ENCODE results near the gene CADPS2. TPM values are rescaled to one million over a fixed set of nuclear protein-coding genes. Genes with fewer than 3 reads are reported as not detected.

Gene CADPS2
- polyA plus RNA-seq, 3 donors: not detected

GRCh38 chr7:122379491-122379890, 506.8 kb downstream of the CADPS2 start:
- no peak overlapping the region for H3K4me2 ChIP-seq (replicated peaks; ENCODE audit: extremely low read depth, low read length, poor library complexity, severe bottlenecking)
- no peaks in the 10 kb centered on the region for H3K36me3 Mint-ChIP-seq
- no peaks in the 10 kb centered on the region for H3K9me3 ChIP-seq (replicated peaks in 1 of 2; ENCODE audit: control insufficient read depth in 1 of 2, insufficient read depth in 1 of 2, low read length in 2 of 2)
- H3K4me3 Mint-ChIP-seq: no peak overlapping the region
- H3K27me3 ChIP-seq (ENCODE audit: control insufficient read depth in 2 of 2, insufficient read depth in 2 of 2, low read length in 2 of 2): no peaks in the 10 kb centered on the region
- no peak overlapping the region for H3K9ac ChIP-seq (ENCODE audit: insufficient read depth, low read length, poor library complexity, severe bottlenecking)
- H3K27ac Mint-ChIP-seq: no peak overlapping the region
- H3K4me1 Mint-ChIP-seq: no peaks in the 10 kb centered on the region
- no peaks in the 10 kb centered on the region for H3K27me3 Mint-ChIP-seq (ENCODE audit: low read depth in 3 of 3)
- H3K4me1 ChIP-seq (ENCODE audit: control insufficient read depth in 1 of 2, insufficient read depth in 2 of 2, low read length in 2 of 2): no peaks in the 10 kb centered on the region
- H3K4me3 ChIP-seq (replicated peaks in 1 of 3; ENCODE audit: low read depth in 2 of 3, low read length in 3 of 3): no peak overlapping the region
- intact Hi-C loops (cut with micrococcal nuclease): no loop called here
- H4K20me1 ChIP-seq (ENCODE audit: insufficient read depth, low read length): no peaks in the 10 kb centered on the region
- no peak for DNase-seq
- peaks cover 0 to 5% (median 0%) of the 10 kb centered on the region in 7 donors for H3K9me3 Mint-ChIP-seq
- H3K36me3 ChIP-seq (replicated peaks in 1 of 2; ENCODE audit: control insufficient read depth in 1 of 2, insufficient read depth in 2 of 2, low read length in 2 of 2): no peaks in the 10 kb centered on the region
- H3K27ac ChIP-seq (ENCODE audit: low read depth in 1 of 2, low read length in 2 of 2): no peak overlapping the region
- H2AFZ ChIP-seq (ENCODE audit: insufficient read depth, low read depth, low read length, poor library complexity, severe bottlenecking): no peak overlapping the region
- H3K79me2 ChIP-seq (ENCODE audit: insufficient read depth, low read length): no peaks in the 10 kb centered on the region
- TF ChIP-seq CTCF (IDR thresholded peaks at IDR 0.05): no peak

GRCh38 chr7:122369756-122370155, 516.5 kb downstream of the CADPS2 start:
- H3K9me3 ChIP-seq (replicated peaks in 1 of 2; ENCODE audit: control insufficient read depth in 1 of 2, insufficient read depth in 1 of 2, low read length in 2 of 2): no peaks in the 10 kb centered on the region

More at GRCh38 chr7:122369756-122370155, 516.5 kb downstream of the CADPS2 start:
- Mint-ChIP-seq H3K36me3 (no peaks in the 10 kb centered on the region), H3K4me3 (no peak overlapping the region), H3K27ac (no peak overlapping the region), H3K4me1 (no peaks in the 10 kb centered on the region), H3K9me3 (peaks cover 0 to 5% (median 0%) of the 10 kb centered on the region in 7 donors), H3K27me3 (ENCODE audit: low read depth in 3 of 3) (peaks cover 0 to 2% (median 0%) of the 10 kb centered on the region in 3 donors)
- H3K4me2 ChIP-seq (replicated peaks; ENCODE audit: extremely low read depth, low read length, poor library complexity, severe bottlenecking): no peak overlapping the region
- no peak for TF ChIP-seq CTCF (IDR thresholded peaks at IDR 0.05)
- no peak overlapping the region for H3K4me3 ChIP-seq (replicated peaks in 1 of 3; ENCODE audit: low read depth in 2 of 3, low read length in 3 of 3)
- no peaks in the 10 kb centered on the region for H3K79me2 ChIP-seq (ENCODE audit: insufficient read depth, low read length)
- no peak for DNase-seq
- no peak overlapping the region for H3K9ac ChIP-seq (ENCODE audit: insufficient read depth, low read length, poor library complexity, severe bottlenecking)
- H3K27ac ChIP-seq (ENCODE audit: low read depth in 1 of 2, low read length in 2 of 2): no peak overlapping the region
- no peak overlapping the region for H2AFZ ChIP-seq (ENCODE audit: insufficient read depth, low read depth, low read length, poor library complexity, severe bottlenecking)
- no peaks in the 10 kb centered on the region for H3K36me3 ChIP-seq (replicated peaks in 1 of 2; ENCODE audit: control insufficient read depth in 1 of 2, insufficient read depth in 2 of 2, low read length in 2 of 2)
- intact Hi-C loops (cut with micrococcal nuclease): no loop called here
- no peaks in the 10 kb centered on the region for H3K4me1 ChIP-seq (ENCODE audit: control insufficient read depth in 1 of 2, insufficient read depth in 2 of 2, low read length in 2 of 2)
- H4K20me1 ChIP-seq (ENCODE audit: insufficient read depth, low read length): no peaks in the 10 kb centered on the region
- no peaks in the 10 kb centered on the region for H3K27me3 ChIP-seq (ENCODE audit: control insufficient read depth in 2 of 2, insufficient read depth in 2 of 2, low read length in 2 of 2)

All from CD14-positive monocyte (primary cell).